PC-3 (cell line): ENCODE results near the gene ITGA1. TPM values are rescaled to one million over a fixed set of nuclear protein-coding genes. Genes with fewer than 3 reads are reported as not detected.

Experiments
- ATAC-seq: fragments of 200-7000 bp; cut with Tn5 transposase; 2 replicates; pipeline ENCODE4 v1.9.1; 2020; ENCODE audit warnings: mild to moderate bottlenecking, moderate library complexity
- BruUV-seq: library from RNA; stranded (reverse); fragments of 400-500 nt; replicated peaks from 2 replicates; lab custom pipeline; 2021; lab: Mats Ljungman, UMichigan
- CTCF ChIA-PET: fragments of 300-600 bp; sonication (Branson Sonifier 250); formaldehyde crosslinking; loops from one replicate; lab custom pipeline; 2022; ENCODE audit warnings: antibody characterized with exemption; lab: Charles Lee
- POLR2A ChIA-PET: fragments of 300-600 bp; sonication (Branson Sonifier 250); formaldehyde crosslinking; loops from one replicate; lab custom pipeline; 2022; ENCODE audit warnings: antibody characterized with exemption; ENCODE audit not compliant: unreplicated experiment; lab: Charles Lee
- DNase-seq: peaks from one replicate; pipeline ENCODE4 v3.0.0-alpha.2; 2015
- H2AFZ ChIP-seq: fragments of 300-600 bp; sonication (generic); 2 replicates; pipeline ENCODE4 v1.6.0; 2016; ENCODE audit warnings: antibody characterized with exemption, low read length
- H3F3A ChIP-seq: fragments of 300-600 bp; sonication (generic); one replicate; pipeline ENCODE4 v1.6.0; 2017; ENCODE audit warnings: antibody characterized with exemption, low read length, control low read depth, mild to moderate bottlenecking; ENCODE audit not compliant: unreplicated experiment
- H3K27ac ChIP-seq: fragments of 300-600 bp; sonication (generic); 2 replicates; pipeline ENCODE4 v1.5.1; 2016; ENCODE audit warnings: mild to moderate bottlenecking, low read length
- H3K27me3 ChIP-seq: fragments of 300-600 bp; sonication (generic); 2 replicates; pipeline ENCODE4 v1.6.1; 2016; ENCODE audit warnings: low read length, mixed read lengths
- H3K36me3 ChIP-seq: fragments of 300-600 bp; sonication (generic); 2 replicates; pipeline ENCODE4 v1.6.1; 2016; ENCODE audit warnings: low read depth, mixed run types, low read length, mixed read lengths
- H3K4me1 ChIP-seq: fragments of 300-600 bp; sonication (generic); 2 replicates; pipeline ENCODE4 v1.5.1; 2016; ENCODE audit warnings: low read length; ENCODE audit not compliant: insufficient read depth
- H3K4me2 ChIP-seq: fragments of 300-600 bp; sonication (generic); 2 replicates; pipeline ENCODE4 v1.6.0; 2016; ENCODE audit warnings: low read length
- H3K4me3 ChIP-seq: fragments of 300-600 bp; sonication (generic); 2 replicates; pipeline ENCODE4 v1.5.1; 2016; ENCODE audit warnings: mild to moderate bottlenecking, low read length, mixed read lengths
- H3K79me2 ChIP-seq: fragments of 300-600 bp; sonication (generic); 2 replicates; pipeline ENCODE4 v1.6.1; 2017; ENCODE audit warnings: low read length, mixed read lengths
- H3K9ac ChIP-seq: fragments of 300-600 bp; sonication (generic); 2 replicates; pipeline ENCODE4 v1.6.0; 2016; ENCODE audit warnings: mild to moderate bottlenecking, low read length
- H3K9me2 ChIP-seq: fragments of 300-600 bp; sonication (generic); replicated peaks from 2 replicates; pipeline ENCODE4 v1.6.1; 2016; ENCODE audit warnings: mixed run types, low read length, mixed read lengths
- H3K9me3 ChIP-seq: fragments of 300-600 bp; sonication (generic); 2 replicates; pipeline ENCODE4 v1.6.1; 2016; ENCODE audit warnings: low read length, mixed read lengths
- H4K20me1 ChIP-seq: fragments of 300-600 bp; sonication (generic); 2 replicates; pipeline ENCODE4 v1.6.1; 2016; ENCODE audit warnings: low read length, mixed read lengths
- EZH2 ChIP-seq: fragments of 300-600 bp; sonication (generic); IDR thresholded peaks from one replicate; pipeline ENCODE4 v1.6.1; 2017; ENCODE audit warnings: antibody characterized with exemption, mild to moderate bottlenecking, low read length; ENCODE audit not compliant: unreplicated experiment
- EZH2phosphoT487 ChIP-seq: fragments of 300-600 bp; sonication (generic); IDR thresholded peaks from 2 replicates; pipeline ENCODE4 v1.6.1; 2018; ENCODE audit warnings: mild to moderate bottlenecking, antibody characterized with exemption, low read length, borderline replicate concordance
- intact Hi-C: fragments of 100-400 bp; cut with micrococcal nuclease; formaldehyde crosslinking; loops from 2 replicates; pipeline ENCODE4 v1.9.0; 2023
- total RNA-seq: library from RNA; depleted of rRNA; stranded (reverse); fragments of >200 nt; gene quantifications from 2 replicates; pipeline ENCODE4 v1.2.3, GENCODE V29; 2014
- TF ChIP-seq, protein P1 (sequence below): fragments of 300-600 bp; sonication (generic); conservative IDR thresholded peaks from 2 replicates; pipeline ENCODE4 v1.5.1; 2017; ENCODE audit warnings: antibody characterized with exemption, low read depth, mild to moderate bottlenecking, low read length

Gene ITGA1
- total RNA-seq, 1 experiment from 2014 or later, result 4.7 TPM

- no peaks in the 10 kb centered on the region for H3K9me3 ChIP-seq
- H3K4me3 ChIP-seq, result no peak overlapping the region
- DNase-seq, result no peak
- H3F3A ChIP-seq, result no peaks in the 10 kb centered on the region
- POLR2A ChIA-PET, result no interaction called here
- no peaks in the 10 kb centered on the region for H3K27me3 ChIP-seq
- H3K27ac ChIP-seq, result no peak overlapping the region
- H2AFZ ChIP-seq, result no peak overlapping the region
- no peaks in the 10 kb centered on the region for H4K20me1 ChIP-seq
- no peaks in the 10 kb centered on the region for H3K79me2 ChIP-seq
- H3K4me2 ChIP-seq, result no peak overlapping the region
- TF ChIP-seq EZH2phosphoT487, result no peak
- H3K9me2 ChIP-seq, result no peaks in the 10 kb centered on the region
- no peaks in the 10 kb centered on the region for H3K4me1 ChIP-seq
- intact Hi-C loops, result no loop called here
- no TSS peak for BruUV-seq
- no peaks in the 10 kb centered on the region for H3K36me3 ChIP-seq
- H3K9ac ChIP-seq, result no peak overlapping the region
- ATAC-seq, result no peak
- CTCF ChIA-PET, result no interaction called here
Observed at GRCh38 chr5:52854949-52855348, 67.2 kb downstream of the ITGA1 start.

DNA sequence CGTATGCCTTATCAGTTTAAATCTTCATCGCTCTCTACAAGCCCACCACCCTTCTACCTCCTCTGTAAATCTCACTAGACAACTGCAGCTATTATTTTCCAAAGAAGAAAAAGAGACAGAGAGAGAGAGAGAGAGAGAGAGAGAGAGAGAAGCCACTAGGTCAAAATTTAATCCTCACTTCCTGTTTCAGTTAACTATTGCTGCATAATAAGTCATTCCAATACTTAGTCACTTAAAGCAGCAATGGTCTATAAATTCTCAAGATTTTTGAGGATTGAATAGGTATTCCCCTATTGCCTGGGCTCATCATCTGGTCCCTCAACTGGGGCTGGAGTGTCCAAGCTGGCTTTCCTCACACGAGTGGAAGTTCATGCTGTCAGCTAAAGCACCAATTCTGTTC, 68.8 kb downstream of the ITGA1 start:
- ChIA-PET CTCF (no interaction called here), POLR2A (no interaction called here)
- TF ChIP-seq, protein P1, sequence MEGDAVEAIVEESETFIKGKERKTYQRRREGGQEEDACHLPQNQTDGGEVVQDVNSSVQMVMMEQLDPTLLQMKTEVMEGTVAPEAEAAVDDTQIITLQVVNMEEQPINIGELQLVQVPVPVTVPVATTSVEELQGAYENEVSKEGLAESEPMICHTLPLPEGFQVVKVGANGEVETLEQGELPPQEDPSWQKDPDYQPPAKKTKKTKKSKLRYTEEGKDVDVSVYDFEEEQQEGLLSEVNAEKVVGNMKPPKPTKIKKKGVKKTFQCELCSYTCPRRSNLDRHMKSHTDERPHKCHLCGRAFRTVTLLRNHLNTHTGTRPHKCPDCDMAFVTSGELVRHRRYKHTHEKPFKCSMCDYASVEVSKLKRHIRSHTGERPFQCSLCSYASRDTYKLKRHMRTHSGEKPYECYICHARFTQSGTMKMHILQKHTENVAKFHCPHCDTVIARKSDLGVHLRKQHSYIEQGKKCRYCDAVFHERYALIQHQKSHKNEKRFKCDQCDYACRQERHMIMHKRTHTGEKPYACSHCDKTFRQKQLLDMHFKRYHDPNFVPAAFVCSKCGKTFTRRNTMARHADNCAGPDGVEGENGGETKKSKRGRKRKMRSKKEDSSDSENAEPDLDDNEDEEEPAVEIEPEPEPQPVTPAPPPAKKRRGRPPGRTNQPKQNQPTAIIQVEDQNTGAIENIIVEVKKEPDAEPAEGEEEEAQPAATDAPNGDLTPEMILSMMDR, result no peak
- TF ChIP-seq EZH2 (no peak), EZH2phosphoT487 (no peak)
- Histone ChIP-seq H3K79me2 (no peaks in the 10 kb centered on the region), H4K20me1 (no peaks in the 10 kb centered on the region), H3K9me3 (no peaks in the 10 kb centered on the region), H3F3A (no peaks in the 10 kb centered on the region), H3K4me1 (no peaks in the 10 kb centered on the region), H3K27me3 (no peaks in the 10 kb centered on the region), H3K9me2 (no peaks in the 10 kb centered on the region), H3K27ac (no peak overlapping the region), H3K9ac (no peak overlapping the region), H2AFZ (no peak overlapping the region), H3K4me2 (no peak overlapping the region), H3K36me3 (no peaks in the 10 kb centered on the region), H3K4me3 (no peak overlapping the region)
- no TSS peak for BruUV-seq
- intact Hi-C loops, result no loop called here
- DNase-seq, result no peak
- no peak for ATAC-seq

GRCh38 chr5:52859628-52860027, 71.9 kb downstream of the ITGA1 start:
- POLR2A ChIA-PET, result no interaction called here
- Histone ChIP-seq H3K4me1 (no peaks in the 10 kb centered on the region), H3K27me3 (no peaks in the 10 kb centered on the region), H3K4me2 (no peak overlapping the region), H3K4me3 (no peak overlapping the region), H2AFZ (no peak overlapping the region), H3K27ac (no peak overlapping the region), H3K79me2 (no peaks in the 10 kb centered on the region), H3K9ac (no peak overlapping the region), H3K9me2 (no peaks in the 10 kb centered on the region), H3K36me3 (no peaks in the 10 kb centered on the region), H3K9me3 (no peaks in the 10 kb centered on the region), H3F3A (no peaks in the 10 kb centered on the region), H4K20me1 (no peaks in the 10 kb centered on the region)
- CTCF ChIA-PET, result no interaction called here
- ATAC-seq (0 out of 2 replicates have a peak, but pooled peaks have one; percentile 29), DNase-seq (peak; percentile 5)
- no peak for TF ChIP-seq EZH2
- no peak for TF ChIP-seq EZH2phosphoT487
- TF ChIP-seq, protein P1, result no peak
- BruUV-seq, result no TSS peak
- intact Hi-C loops, result no loop called here
